Ovary (tissue), 3 donors: ENCODE data around the gene ARAF.

Experiments
- CTCF ChIP-seq, 3 donors: fragments of 450-650 bp in 2 of 3; fragments of 200-600 bp in 1 of 3; IDR thresholded peaks; one replicate each; pipeline versions ENCODE4 v1.5.1 to v1.8.0; 2016 to 2022; ENCODE audit warnings: antibody characterized with exemption in 3 of 3, mild to moderate bottlenecking in 1 of 3
- EP300 ChIP-seq: sonication (generic); formaldehyde crosslinking; IDR thresholded peaks from one replicate; pipeline ENCODE4 v1.6.1; 2017; ENCODE audit warnings: antibody characterized with exemption
- POLR2A ChIP-seq: fragments of 450-650 bp; IDR thresholded peaks from one replicate; pipeline ENCODE4 v1.6.1; 2017; ENCODE audit warnings: antibody characterized with exemption, mild to moderate bottlenecking, moderate library complexity
- donor health status: DM: no; HTN: no; CAD: no.

GRCh38 chrX:47570794-47571193, 9.8 kb downstream of the ARAF start:
- TF ChIP-seq EP300 (no peak), CTCF (IDR thresholded peaks at IDR 0.05) (no peak), POLR2A (no peak)
